Endothelial cell of umbilical vein (primary cell): ENCODE measurements around the gene SLC4A11.

ENCODE experiments used
- EZH2 ChIP-seq: IDR thresholded peaks from 2 replicates; pipeline ENCODE4 v1.6.1; 2012; ENCODE audit warnings: borderline replicate concordance, low read depth, mild to moderate bottlenecking, moderate library complexity, low read length, inconsistent platforms; ENCODE audit not compliant: severe bottlenecking
- FOS ChIP-seq: IDR thresholded peaks from 2 replicates; pipeline ENCODE4 v1.6.1; 2011; ENCODE audit warnings: mild to moderate bottlenecking, low read length, moderate library complexity, borderline replicate concordance; ENCODE audit not compliant: insufficient read depth
- POLR2A ChIP-seq: IDR thresholded peaks from 2 replicates; pipeline ENCODE4 v1.6.1; 2012; ENCODE audit warnings: low read depth, mild to moderate bottlenecking, control low read depth, low read length
- TF ChIP-seq, protein P1 (sequence below), 2 donors: IDR thresholded peaks; 1 replicate in 1 of 2; 2 replicates in 1 of 2; pipeline ENCODE4 v1.5.1; 2011; ENCODE audit warnings: low read length in 2 of 2, mild to moderate bottlenecking in 2 of 2, moderate library complexity in 2 of 2, control low read depth in 1 of 2, inconsistent platforms in 1 of 2, low read depth in 1 of 2; ENCODE audit not compliant: insufficient read depth in 1 of 2; ENCODE audit errors: extremely low read depth in 1 of 2

DNA sequence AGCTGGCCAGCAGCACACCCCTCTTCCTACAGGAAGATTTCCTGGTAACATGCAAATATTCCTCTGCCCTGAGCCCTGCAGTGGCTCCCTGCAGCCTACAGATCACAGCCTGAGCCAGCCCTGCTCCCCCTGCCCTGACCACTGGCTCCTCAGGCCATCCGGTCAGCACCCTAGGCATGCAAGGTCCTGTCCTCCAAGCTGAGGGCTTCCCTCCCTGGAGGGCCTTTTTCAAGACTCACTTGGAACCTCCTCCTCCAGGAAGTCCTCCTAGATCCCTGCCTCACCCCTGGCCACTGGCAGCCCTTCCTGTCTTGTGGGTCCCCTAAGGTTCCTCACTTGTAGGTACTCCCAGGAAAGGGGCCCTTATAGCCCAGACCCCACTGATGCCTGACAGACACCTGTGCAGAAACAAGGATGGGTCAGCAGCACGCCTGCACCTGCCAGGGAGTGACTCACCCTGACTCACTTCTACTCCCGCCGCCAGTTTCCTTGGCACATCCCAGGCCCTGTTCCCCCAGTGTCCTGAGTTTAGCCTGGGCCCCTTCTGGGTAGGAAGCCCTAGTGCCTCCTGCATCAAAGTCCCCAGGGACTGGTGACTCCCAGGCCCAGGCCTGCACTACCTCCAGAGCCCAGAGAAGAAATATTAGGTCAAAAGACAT, 3.2 kb downstream of the SLC4A11 start:
- TF ChIP-seq POLR2A (no peak), EZH2 (no peak), FOS (peak; percentile 62)
- TF ChIP-seq, protein P1, sequence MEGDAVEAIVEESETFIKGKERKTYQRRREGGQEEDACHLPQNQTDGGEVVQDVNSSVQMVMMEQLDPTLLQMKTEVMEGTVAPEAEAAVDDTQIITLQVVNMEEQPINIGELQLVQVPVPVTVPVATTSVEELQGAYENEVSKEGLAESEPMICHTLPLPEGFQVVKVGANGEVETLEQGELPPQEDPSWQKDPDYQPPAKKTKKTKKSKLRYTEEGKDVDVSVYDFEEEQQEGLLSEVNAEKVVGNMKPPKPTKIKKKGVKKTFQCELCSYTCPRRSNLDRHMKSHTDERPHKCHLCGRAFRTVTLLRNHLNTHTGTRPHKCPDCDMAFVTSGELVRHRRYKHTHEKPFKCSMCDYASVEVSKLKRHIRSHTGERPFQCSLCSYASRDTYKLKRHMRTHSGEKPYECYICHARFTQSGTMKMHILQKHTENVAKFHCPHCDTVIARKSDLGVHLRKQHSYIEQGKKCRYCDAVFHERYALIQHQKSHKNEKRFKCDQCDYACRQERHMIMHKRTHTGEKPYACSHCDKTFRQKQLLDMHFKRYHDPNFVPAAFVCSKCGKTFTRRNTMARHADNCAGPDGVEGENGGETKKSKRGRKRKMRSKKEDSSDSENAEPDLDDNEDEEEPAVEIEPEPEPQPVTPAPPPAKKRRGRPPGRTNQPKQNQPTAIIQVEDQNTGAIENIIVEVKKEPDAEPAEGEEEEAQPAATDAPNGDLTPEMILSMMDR (IDR thresholded peaks at IDR 0.05; ENCODE audit: extremely low read depth in 1 of 2, insufficient read depth in 1 of 2, low read depth in 1 of 2, low read length in 2 of 2), result no peak
